MM.1S (cell line): ENCODE measurements around the gene GRID2IP.

Experiments used
- DNase-seq: peaks from one replicate; pipeline ENCODE4 v3.0.0-alpha.2; 2015
- H2AFZ ChIP-seq: fragments of 300-600 bp; sonication (generic); 2 replicates; pipeline ENCODE4 v1.6.0; 2016; ENCODE audit warnings: antibody characterized with exemption, low read length
- H3F3A ChIP-seq: fragments of 300-600 bp; sonication (generic); 2 replicates; pipeline ENCODE4 v1.6.1; 2016; ENCODE audit warnings: mild to moderate bottlenecking, antibody characterized with exemption, low read length, moderate library complexity, mixed read lengths; ENCODE audit not compliant: insufficient read depth
- H3K27ac ChIP-seq: fragments of 300-600 bp; sonication (generic); 2 replicates; pipeline ENCODE4 v1.5.1; 2016; ENCODE audit warnings: mild to moderate bottlenecking, low read length
- H3K27me3 ChIP-seq: fragments of 300-600 bp; sonication (generic); replicated peaks from 2 replicates; pipeline ENCODE4 v1.6.0; 2016; ENCODE audit warnings: low read length; ENCODE audit not compliant: insufficient read depth
- H3K36me3 ChIP-seq: fragments of 300-600 bp; sonication (generic); replicated peaks from 2 replicates; pipeline ENCODE4 v1.6.1; 2016; ENCODE audit warnings: mild to moderate bottlenecking, low read length, mixed read lengths; ENCODE audit not compliant: insufficient read depth
- H3K4me1 ChIP-seq: fragments of 300-600 bp; sonication (generic); 2 replicates; pipeline ENCODE4 v1.6.1; 2016; ENCODE audit warnings: low read length, mixed read lengths
- H3K4me2 ChIP-seq: fragments of 300-600 bp; sonication (generic); 2 replicates; pipeline ENCODE4 v1.6.0; 2016; ENCODE audit warnings: low read depth, low read length
- H3K4me3 ChIP-seq: fragments of 300-600 bp; sonication (generic); 2 replicates; pipeline ENCODE4 v1.5.1; 2016; ENCODE audit warnings: low read length, mixed read lengths
- H3K79me2 ChIP-seq: fragments of 300-600 bp; sonication (generic); 2 replicates; pipeline ENCODE4 v1.6.1; 2016; ENCODE audit warnings: mixed run types, low read length, mixed read lengths
- H3K9ac ChIP-seq: fragments of 300-600 bp; sonication (generic); 2 replicates; pipeline ENCODE4 v1.6.1; 2016; ENCODE audit warnings: low read length, mixed read lengths
- H3K9me2 ChIP-seq: fragments of 300-600 bp; sonication (generic); replicated peaks from 2 replicates; pipeline ENCODE4 v1.6.1; 2016; ENCODE audit warnings: mild to moderate bottlenecking, low read length, mixed read lengths; ENCODE audit not compliant: insufficient read depth
- H3K9me3 ChIP-seq: fragments of 300-600 bp; sonication (generic); replicated peaks from 2 replicates; pipeline ENCODE4 v1.6.1; 2016; ENCODE audit warnings: mild to moderate bottlenecking, low read length, mixed read lengths; ENCODE audit not compliant: insufficient read depth
- H4K20me1 ChIP-seq: fragments of 300-600 bp; sonication (generic); 2 replicates; pipeline ENCODE4 v1.6.1; 2016; ENCODE audit warnings: mild to moderate bottlenecking, low read length, moderate library complexity, mixed read lengths; ENCODE audit not compliant: insufficient read depth
- CTCF ChIP-seq: fragments of 300-600 bp; sonication (generic); IDR thresholded peaks from 2 replicates; pipeline ENCODE4 v1.5.1; 2016; ENCODE audit warnings: antibody characterized with exemption, low read length, mixed read lengths
- EZH2 ChIP-seq: fragments of 300-600 bp; sonication (generic); optimal IDR thresholded peaks from 2 replicates; pipeline ENCODE3; 2017; ENCODE audit warnings: low read depth, mild to moderate bottlenecking, antibody characterized with exemption, low read length, mixed read lengths
- EZH2phosphoT487 ChIP-seq: fragments of 300-600 bp; sonication (generic); IDR thresholded peaks from 2 replicates; pipeline ENCODE4 v1.6.1; 2018; ENCODE audit warnings: antibody characterized with exemption, low read length

The GRID2IP gene

DNA sequence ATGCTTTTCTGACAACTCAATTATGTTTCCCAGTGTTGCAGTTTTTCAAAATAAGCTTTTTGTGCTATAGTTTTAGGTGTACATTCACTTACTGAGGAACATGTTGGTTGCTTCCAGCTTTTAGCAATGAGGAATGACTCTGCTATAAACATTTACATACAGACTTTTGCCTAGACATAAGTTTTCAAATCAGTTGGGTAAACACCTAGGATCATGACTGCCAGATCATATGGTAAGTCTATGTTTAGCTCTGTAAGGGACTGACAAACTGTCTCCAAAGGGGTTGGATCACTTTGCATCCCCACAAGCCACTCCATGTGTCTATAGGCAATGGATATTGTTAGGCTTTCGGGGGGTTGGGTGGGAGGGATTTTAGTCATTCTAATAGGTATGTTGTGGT is 10.8 kb upstream of the GRID2IP start:
- Histone ChIP-seq H2AFZ (no peak overlapping the region), H3K79me2 (no peaks in the 10 kb centered on the region)
- TF ChIP-seq EZH2phosphoT487 (no peak), CTCF (no peak), EZH2 (no peak)

DNA sequence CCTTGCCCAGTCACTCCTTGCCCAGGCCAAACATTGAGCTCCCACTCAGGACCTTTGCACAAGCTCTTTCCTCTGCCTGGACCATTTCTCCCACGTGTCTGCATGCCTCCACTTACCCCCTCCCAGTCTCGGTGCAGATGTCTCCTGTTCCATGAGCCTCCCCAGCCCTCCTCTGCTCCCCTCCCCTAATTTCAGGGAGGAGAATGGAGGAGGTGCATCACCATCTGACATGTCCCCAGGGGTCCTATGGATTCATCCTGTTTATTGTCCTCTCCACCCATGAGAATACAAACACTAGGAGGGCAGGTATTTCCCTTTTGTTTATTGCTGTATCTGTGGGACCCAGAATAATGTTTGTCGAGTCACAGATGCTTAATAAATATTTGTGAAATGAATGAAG is 8.6 kb upstream of the GRID2IP start:
- Histone ChIP-seq H3K79me2 (no peaks in the 10 kb centered on the region), H3K4me2 (no peak overlapping the region)

More for the DNA sequence above, 10.8 kb upstream of the GRID2IP start:
- no peaks in the 10 kb centered on the region for H3K9me3 ChIP-seq
- no peaks in the 10 kb centered on the region for H3K4me1 ChIP-seq
- H4K20me1 ChIP-seq = no peaks in the 10 kb centered on the region
- no peak overlapping the region for H3K4me3 ChIP-seq
- H3K9me2 ChIP-seq = no peaks in the 10 kb centered on the region
- H3K4me2 ChIP-seq = no peak overlapping the region
- H3K9ac ChIP-seq = no peak overlapping the region
- H3K27me3 ChIP-seq = no peaks in the 10 kb centered on the region; the same call in 1 of the 2 replicates
- no peak for DNase-seq
- H3F3A ChIP-seq = no peaks in the 10 kb centered on the region
- no peaks in the 10 kb centered on the region for H3K36me3 ChIP-seq
- H3K27ac ChIP-seq = no peak overlapping the region

GRCh38 chr7:6558837-6559236 is 7.6 kb upstream of the GRID2IP start:
- no peaks in the 10 kb centered on the region for H3K9me2 ChIP-seq
- no peak overlapping the region for H3K4me2 ChIP-seq
- H3K36me3 ChIP-seq = no peaks in the 10 kb centered on the region
- no peaks in the 10 kb centered on the region for H3K9me3 ChIP-seq
- DNase-seq = no peak
- TF ChIP-seq EZH2phosphoT487 = no peak
- peak; percentile 25 for TF ChIP-seq CTCF
- H3K4me3 ChIP-seq = no peak overlapping the region
- no peaks in the 10 kb centered on the region for H4K20me1 ChIP-seq
- no peak overlapping the region for H3K27ac ChIP-seq
- no peak overlapping the region for H3K9ac ChIP-seq
- H3K4me1 ChIP-seq = no peaks in the 10 kb centered on the region
- H2AFZ ChIP-seq = no peak overlapping the region
- no peaks in the 10 kb centered on the region for H3F3A ChIP-seq
- H3K27me3 ChIP-seq = no peaks in the 10 kb centered on the region
- no peaks in the 10 kb centered on the region for H3K79me2 ChIP-seq

More for the DNA sequence above, 8.6 kb upstream of the GRID2IP start:
- Histone ChIP-seq H3K9me2 (no peaks in the 10 kb centered on the region), H3K4me1 (no peaks in the 10 kb centered on the region), H3K9me3 (no peaks in the 10 kb centered on the region), H4K20me1 (no peaks in the 10 kb centered on the region), H3K36me3 (no peaks in the 10 kb centered on the region), H3K9ac (no peak overlapping the region), H2AFZ (no peak overlapping the region), H3K27ac (no peak overlapping the region), H3K4me3 (no peak overlapping the region), H3F3A (no peaks in the 10 kb centered on the region), H3K27me3 (no peaks in the 10 kb centered on the region)
- no peak for TF ChIP-seq EZH2phosphoT487
- no peak for TF ChIP-seq CTCF
- no peak for TF ChIP-seq EZH2
- DNase-seq = no peak

GRCh38 chr7:6556196-6556595 is 4.9 kb upstream of the GRID2IP start:
- no peak overlapping the region for H3K4me3 ChIP-seq
- no peak overlapping the region for H2AFZ ChIP-seq
- peak; percentile 45 for TF ChIP-seq CTCF
- no peak for TF ChIP-seq EZH2phosphoT487
- H3K9me3 ChIP-seq = no peaks in the 10 kb centered on the region
- H3K27ac ChIP-seq = no peak overlapping the region
- no peaks in the 10 kb centered on the region for H3K9me2 ChIP-seq
- no peak overlapping the region for H3K9ac ChIP-seq
- no peaks in the 10 kb centered on the region for H3K4me1 ChIP-seq
- no peak overlapping the region for H3K4me2 ChIP-seq
- H3K36me3 ChIP-seq = no peaks in the 10 kb centered on the region
- no peaks in the 10 kb centered on the region for H4K20me1 ChIP-seq
- H3K27me3 ChIP-seq = no peaks in the 10 kb centered on the region
- no peaks in the 10 kb centered on the region for H3F3A ChIP-seq
- DNase-seq = no peak
- H3K79me2 ChIP-seq = no peaks in the 10 kb centered on the region
